Stimulated activated CD8-positive, alpha-beta memory T cell treated with anti-CD3 and anti-CD28 coated beads, Interleukin-7, amount 100 ng/mL, for 24 hours (primary cell): ENCODE measurements around the gene CELA1.

Experiments used
- DNase-seq: peaks from one replicate; pipeline ENCODE4 v3.0.0-alpha.2; 2020; ENCODE audit warnings: low read depth

CELA1 gene

GRCh38 chr12:51346581-51346980 is at the start of gene CELA1:
CELA1 (minus strand) TSS chr12:51346679; CDS start chr12:51346638, 41 bp downstream.
- no peak for DNase-seq

DNA sequence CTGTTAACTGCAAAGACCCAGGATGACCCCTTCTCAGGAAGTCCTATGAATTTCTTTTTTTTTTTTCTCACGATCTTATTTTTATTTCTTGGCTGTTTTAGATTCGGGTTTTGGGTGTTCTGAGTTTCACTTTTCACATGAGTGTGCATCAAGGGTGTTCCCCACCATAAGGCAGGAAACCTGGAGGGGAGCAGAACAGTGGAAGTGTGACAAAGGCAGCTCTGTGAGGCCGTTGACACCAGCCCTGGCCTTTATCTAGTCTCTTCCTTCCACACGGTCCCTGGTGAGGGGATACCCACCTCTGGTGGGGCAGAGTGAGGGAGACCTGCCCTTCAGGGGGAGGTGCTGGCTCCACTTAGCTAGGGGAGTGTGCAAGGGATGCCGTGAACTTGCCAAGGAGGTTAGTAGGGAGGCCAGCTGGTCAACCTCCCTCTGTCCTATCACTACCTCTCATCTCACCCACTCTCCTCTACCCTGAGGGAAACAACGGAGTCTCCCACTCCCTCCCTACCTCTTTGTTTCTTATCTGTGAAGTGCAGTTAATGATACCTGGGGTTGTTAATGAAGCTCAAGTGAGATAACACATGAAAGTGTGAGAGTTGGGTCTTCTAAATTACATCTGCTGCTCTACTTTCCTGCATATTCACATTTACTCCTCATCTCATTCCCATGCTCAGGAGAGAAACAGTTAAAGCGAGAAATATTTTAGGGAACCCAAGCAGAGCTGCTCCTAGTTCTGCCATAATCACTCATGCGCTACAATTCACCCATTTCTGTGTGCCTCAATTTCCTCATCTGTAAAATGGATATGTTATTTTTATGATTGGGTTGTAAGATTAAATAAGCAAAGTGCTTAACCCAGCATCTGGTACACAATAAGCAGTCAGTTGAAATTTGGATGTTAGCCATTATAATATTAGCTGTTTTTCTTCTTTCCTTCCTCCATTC is 49.1 kb upstream of the CELA1 start:
- DNase-seq, result no peak

GRCh38 chr12:51393676-51394545 is 47.4 kb upstream of the CELA1 start:
- peak; percentile 26 for DNase-seq

GRCh38 chr12:51392556-51393237 is 46.2 kb upstream of the CELA1 start:
- DNase-seq, result no peak

DNA sequence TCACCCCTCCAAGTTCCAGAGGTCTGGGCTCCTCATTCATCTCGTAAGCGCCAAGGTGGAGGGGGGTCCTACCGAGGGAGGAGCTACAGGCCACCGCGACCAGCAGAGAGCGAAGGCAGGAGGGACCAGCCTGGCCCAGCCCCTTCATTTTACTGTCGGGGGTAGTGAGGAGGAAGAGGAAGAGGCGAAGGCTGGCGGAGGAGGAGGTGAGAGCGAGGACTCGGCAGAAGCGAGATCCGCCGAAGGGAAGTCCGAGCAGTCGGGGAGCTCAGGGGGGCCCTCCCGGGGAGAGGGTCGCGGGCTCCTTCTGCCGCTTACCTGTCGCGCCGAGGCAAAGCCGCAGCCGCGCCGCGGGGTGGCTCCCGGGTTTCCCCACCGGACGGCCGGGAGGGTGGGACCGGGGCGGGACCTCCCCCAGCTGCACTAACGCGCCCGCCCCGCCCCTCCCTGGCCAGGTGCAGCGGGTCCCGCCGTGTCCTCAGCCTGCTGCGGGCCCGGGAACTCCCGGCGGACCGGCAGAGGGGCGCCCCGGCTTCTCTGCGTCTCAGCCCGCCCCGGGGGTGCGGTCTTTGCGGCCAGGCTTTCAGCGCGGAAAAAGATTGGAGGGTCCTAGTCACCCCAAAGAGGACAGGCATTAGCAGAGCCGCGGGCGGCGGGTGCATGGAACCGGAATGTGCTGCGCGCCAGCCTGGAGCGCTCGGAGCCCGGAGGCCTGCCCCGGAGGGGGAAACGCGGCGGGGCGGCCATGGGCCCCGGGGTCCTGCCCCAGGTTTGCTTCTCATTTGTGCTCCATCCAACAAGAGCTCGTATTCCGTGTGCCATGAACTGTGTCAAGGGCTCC is 45.0 kb upstream of the CELA1 start, which contains the start of gene GALNT6:
Gene GALNT6, minus strand, starts transcription at position 124 of the 841 bp plus-strand sequence. CDS start 11,625 bp downstream, outside the sequence.
- DNase-seq, result peak; percentile 47

- DNase-seq, result no peak
Observed at GRCh38 chr12:51390891-51391282, 44.4 kb upstream of the CELA1 start.

DNA sequence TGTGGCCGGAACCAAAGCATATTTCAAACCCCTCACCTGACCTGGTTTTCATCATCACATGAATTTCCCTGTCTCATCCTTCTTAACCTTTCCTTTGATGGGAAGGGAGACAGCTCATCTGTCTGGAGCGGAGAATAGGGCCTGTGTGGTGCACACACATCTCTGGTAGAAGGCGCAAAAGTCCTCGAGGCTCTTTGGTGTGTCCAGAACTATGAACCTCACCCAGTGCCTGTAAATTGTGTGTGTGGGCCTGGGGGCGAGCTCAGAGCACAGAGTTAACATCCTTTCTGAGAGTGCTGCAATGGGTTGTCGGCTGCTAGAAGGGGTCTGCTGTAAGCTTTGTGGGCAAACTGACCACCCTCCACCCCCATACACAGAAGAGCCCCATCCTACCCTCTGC is 44.0 kb upstream of the CELA1 start:
- no peak for DNase-seq

GRCh38 chr12:51389302-51389999 is 43.0 kb upstream of the CELA1 start:
- DNase-seq, result no peak

DNA sequence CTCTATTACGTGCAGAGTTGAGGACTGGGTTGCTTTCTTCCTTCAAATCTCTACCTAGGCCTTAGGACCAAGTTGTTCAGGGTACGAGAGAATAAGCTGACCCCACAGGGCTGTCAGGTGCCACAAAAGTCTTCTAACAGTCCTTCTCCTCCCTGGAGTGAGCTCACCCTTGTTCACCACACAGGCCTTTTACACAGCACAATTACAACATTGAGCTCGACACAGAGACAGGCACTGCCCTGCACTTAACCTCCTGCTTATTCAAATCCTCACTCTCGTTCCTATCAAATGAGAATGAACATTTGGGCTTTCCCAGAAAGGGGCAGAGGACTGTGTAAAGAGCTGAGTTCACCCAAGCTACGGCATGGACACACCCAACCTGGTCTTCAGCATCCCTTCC is 42.4 kb upstream of the CELA1 start:
- no peak for DNase-seq

DNA sequence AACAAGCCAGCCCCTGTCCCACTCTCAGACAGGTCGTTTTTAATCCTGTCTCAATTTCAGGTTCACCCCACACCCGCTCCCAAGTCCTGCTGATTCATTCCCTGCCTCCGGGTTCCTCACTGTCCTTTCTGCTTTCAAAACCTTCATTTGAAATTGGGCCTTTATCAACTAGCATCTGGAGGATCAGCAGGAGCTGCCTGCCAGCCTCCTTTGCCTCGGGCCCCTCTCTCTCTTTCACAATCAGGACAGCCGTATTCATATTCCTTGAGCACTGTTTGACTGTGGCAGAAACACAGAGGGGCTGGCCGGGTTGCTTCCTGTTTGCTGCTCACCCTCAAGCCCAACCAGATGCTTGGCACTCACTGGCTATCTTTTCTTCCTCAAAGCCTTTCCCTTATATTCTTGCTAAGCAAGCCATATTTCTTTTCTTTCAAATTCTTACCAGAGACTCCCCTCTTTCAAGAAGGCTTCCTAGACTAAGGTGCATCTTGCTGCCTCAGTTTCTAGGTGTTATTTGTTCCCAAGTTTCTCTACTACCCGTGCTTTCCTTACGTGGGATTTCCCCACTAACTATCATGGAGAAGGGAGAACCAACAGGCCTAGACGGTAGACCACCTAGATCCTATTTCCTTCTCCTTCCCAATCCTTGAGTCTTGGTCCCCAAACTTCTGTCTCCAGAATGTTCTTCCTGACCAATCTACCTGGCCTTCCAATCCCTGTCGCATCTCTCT is 41.8 kb upstream of the CELA1 start:
- no peak for DNase-seq

DNA sequence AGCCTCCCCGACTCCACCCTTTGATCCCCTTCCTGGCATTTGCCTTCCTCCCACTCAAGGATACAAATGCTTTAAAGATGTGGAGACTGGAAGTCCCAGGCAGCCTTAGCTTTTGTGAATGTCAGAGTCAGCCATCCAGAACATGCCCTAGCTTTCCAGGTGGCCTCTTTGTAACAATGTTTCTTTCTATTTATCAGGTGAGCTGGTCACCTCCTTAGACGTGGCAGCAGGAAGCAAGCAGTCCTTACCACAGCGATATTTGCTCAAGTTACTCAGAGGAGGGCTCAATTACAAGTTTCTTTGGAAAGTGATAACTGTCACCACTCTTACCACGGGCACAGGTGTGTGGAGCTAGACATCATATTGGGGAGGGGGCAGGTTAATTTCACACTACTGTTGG is 39.9 kb upstream of the CELA1 start:
- no peak for DNase-seq

- DNase-seq, result no peak
Observed at GRCh38 chr12:51383269-51383905, 36.9 kb upstream of the CELA1 start.

GRCh38 chr12:51382173-51382572 is 35.7 kb upstream of the CELA1 start:
- DNase-seq, result no peak

DNA sequence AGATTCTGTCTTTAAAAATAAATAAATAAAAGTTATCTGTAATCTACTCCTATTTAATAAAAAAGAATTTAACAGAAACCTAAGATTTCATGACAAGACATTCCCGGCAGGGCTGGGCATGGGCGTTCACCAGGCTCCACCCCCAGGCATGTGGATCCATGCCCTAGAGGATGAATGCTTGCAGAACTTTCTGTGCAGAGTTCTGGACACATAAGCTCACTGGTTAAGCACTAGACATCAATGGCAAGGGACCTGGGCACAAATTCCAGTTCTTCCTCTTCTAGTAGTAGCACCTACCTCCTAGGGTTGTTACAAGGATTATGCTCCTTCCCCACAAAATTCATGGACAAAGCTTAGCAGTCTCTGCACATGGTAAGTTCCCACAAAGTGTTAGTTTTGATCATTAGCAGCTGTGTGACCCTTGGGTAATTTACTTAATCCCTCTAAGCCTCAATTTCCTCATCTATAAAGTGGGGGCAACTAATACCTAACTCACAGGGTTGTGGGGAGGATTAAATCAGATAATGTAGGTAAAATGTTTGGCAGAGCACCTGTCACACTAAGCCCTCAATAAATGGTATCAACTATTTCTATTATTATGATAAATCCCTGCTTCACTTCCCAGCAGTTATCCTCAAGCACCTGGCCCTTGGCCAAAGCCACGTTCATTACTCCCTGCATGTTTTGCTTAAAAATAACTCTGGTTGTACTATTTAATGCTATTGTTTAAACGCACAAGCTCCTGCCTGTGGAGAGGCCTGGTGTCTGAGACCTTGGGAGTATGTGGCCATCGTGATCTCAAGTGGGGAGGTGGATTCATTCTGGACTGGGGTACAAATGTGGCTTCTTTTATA is 35.0 kb upstream of the CELA1 start:
- DNase-seq, result no peak

GRCh38 chr12:51379571-51379970 is 33.1 kb upstream of the CELA1 start:
- DNase-seq, result no peak

- DNase-seq, result no peak
Observed at GRCh38 chr12:51378749-51379148, 32.3 kb upstream of the CELA1 start.

DNA sequence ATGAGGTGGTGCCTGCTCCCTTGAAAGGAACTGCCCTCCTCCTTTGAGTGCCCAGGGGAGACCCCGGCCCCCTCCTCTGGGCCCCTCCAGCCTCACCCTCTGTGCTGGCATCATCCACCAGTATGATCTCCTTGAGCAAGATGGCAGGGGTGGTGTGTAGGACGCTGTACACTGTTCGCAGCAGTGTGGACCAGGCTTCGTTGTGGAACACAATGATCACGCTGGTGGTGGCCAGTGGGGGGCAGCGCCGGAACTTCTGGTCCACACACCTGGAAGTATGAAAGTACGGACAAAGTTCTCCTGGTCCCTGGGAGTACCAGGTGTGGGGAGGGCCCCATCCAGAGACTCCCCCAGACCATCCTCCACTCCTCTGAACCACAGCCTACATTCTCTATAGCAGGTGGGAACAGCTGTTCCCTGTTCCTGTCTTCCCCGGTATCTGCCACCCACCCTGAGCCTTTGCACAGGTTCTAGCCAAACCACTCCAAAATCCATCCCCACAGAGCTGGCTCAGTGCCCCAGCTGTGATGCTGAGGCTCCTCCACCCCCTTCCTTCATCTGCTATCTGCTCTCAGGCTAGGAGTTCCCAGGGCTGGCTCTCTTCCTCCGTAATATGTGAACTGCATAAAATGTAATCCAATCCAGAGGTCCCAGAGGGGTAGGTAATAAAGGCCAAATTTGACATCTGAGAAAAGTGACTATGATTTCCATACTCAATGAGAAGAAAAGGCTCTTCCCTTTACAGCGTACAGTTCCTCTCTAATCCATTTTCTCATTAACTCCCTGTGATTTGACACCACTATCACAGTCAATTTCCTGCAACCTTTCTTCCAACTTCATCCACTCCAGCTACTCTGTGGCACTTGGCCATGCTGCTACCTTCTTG is 30.9 kb upstream of the CELA1 start:
- no peak for DNase-seq
